Right atrium auricular region (tissue), 2 donors: ENCODE results near the gene SLC6A1. TPM values are rescaled to one million over a fixed set of nuclear protein-coding genes. Genes with fewer than 3 reads are reported as not detected.

Experiments
- DNase-seq: peaks from one replicate; pipeline ENCODE4 v3.0.0-alpha.2; 2019; ENCODE audit warnings: low spot score
- H3K27ac ChIP-seq, 2 donors: fragments of 200-600 bp; sonication (generic); 1 replicate in 1 of 2; 2 replicates in 1 of 2; pipeline ENCODE4 v1.5.1; 2016 to 2019
- H3K27me3 ChIP-seq, 2 donors: fragments of 200-600 bp; sonication (generic); one replicate each; pipeline versions ENCODE4 v1.5.1 to v1.6.0; 2017 to 2019
- H3K36me3 ChIP-seq: fragments of 200-600 bp; sonication (generic); one replicate; pipeline ENCODE4 v1.5.1; 2016
- H3K4me1 ChIP-seq, 2 donors: fragments of 200-600 bp; sonication (generic); one replicate each; pipeline versions ENCODE4 v1.5.1 to v1.6.0; 2017 to 2019
- H3K4me3 ChIP-seq, 2 donors: fragments of 200-600 bp; sonication (generic); 1 replicate in 1 of 2; 2 replicates in 1 of 2; pipeline ENCODE4 v1.5.1; 2017 to 2019; ENCODE audit warnings: mild to moderate bottlenecking in 1 of 2, moderate library complexity in 1 of 2
- H3K9me3 ChIP-seq, 2 donors: fragments of 200-600 bp; sonication (generic); one replicate each; pipeline ENCODE4 v1.5.1; 2019
- total RNA-seq, 2 donors: library from RNA; depleted of rRNA; stranded (reverse); fragments of >200 nt; gene quantifications; one replicate each; pipeline ENCODE4 v1.1.0, GENCODE V29; 2016
- TF ChIP-seq, protein P1 (sequence below), 2 donors: fragments of 200-600 bp; sonication (generic); IDR thresholded peaks; one replicate each; pipeline ENCODE4 v1.5.1; 2019; ENCODE audit warnings: antibody characterized with exemption in 2 of 2

Gene SLC6A1
- total RNA-seq, 2 donors from 2014 or later: 1.3 to 4.1 TPM

DNA sequence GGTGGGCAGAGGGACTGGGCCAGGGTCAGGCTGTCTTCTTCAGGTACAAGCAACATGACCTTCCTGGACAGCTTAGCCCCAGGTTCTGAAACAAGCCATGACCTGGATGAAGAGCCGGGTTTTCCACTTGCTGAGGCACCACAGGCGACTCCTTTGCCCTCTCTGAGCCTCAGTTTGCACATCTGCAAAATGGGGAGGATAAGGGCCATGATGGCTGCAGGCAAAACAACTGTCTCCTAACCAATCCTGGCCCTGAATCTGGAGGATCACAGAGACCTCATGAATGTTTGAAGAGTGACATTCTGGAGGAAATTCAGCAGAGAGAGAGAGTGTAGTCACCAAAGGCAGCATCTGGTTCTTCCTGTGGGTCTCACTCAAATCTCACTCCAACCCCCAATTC is 8.0 kb downstream of the SLC6A1 start:
- no peak for DNase-seq
- Histone ChIP-seq H3K27me3 (no peaks in the 10 kb centered on the region), H3K4me3 (no peak overlapping the region), H3K4me1 (no peaks in the 10 kb centered on the region), H3K27ac (no peak overlapping the region), H3K36me3 (no peaks in the 10 kb centered on the region), H3K9me3 (no peaks in the 10 kb centered on the region)
- TF ChIP-seq, protein P1, sequence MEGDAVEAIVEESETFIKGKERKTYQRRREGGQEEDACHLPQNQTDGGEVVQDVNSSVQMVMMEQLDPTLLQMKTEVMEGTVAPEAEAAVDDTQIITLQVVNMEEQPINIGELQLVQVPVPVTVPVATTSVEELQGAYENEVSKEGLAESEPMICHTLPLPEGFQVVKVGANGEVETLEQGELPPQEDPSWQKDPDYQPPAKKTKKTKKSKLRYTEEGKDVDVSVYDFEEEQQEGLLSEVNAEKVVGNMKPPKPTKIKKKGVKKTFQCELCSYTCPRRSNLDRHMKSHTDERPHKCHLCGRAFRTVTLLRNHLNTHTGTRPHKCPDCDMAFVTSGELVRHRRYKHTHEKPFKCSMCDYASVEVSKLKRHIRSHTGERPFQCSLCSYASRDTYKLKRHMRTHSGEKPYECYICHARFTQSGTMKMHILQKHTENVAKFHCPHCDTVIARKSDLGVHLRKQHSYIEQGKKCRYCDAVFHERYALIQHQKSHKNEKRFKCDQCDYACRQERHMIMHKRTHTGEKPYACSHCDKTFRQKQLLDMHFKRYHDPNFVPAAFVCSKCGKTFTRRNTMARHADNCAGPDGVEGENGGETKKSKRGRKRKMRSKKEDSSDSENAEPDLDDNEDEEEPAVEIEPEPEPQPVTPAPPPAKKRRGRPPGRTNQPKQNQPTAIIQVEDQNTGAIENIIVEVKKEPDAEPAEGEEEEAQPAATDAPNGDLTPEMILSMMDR (IDR thresholded peaks at IDR 0.05): no peak

DNA sequence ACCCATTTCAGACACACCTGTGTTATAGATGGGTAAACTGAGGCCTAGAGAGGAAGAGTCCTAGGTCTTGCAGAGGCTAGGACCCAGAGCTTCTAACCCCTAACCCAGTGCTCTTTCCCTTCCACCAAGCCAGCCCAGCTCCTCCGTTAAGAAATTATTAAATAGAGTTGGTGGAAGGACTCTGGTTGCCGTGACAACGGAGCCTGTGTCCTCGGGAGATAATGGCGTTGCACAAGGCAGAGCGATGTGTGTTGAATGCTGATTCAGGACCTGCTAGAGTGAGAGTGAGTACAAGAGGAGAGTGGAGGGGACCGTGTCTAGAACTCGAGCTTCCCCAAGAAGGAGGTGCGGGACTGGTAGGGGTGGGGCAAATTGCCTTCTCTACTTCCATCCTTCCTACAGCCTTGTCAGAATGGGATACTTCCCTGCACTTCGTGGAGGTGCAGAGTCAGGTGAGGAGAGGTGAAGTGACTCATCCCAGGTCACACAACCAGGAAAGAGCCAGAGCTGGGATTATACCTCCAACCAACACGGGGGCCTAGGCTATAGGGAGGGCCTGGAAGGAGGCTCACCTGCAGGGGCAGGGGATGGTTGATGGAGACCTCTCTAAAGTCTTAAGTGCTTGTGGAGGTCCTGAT is 8.6 kb downstream of the SLC6A1 start:
- DNase-seq: no peak
- Histone ChIP-seq H3K4me1 (no peaks in the 10 kb centered on the region), H3K9me3 (no peaks in the 10 kb centered on the region), H3K27ac (no peak overlapping the region), H3K36me3 (no peaks in the 10 kb centered on the region), H3K27me3 (no peaks in the 10 kb centered on the region), H3K4me3 (no peak overlapping the region)
- TF ChIP-seq, protein P1 (IDR thresholded peaks at IDR 0.05): no peak

DNA sequence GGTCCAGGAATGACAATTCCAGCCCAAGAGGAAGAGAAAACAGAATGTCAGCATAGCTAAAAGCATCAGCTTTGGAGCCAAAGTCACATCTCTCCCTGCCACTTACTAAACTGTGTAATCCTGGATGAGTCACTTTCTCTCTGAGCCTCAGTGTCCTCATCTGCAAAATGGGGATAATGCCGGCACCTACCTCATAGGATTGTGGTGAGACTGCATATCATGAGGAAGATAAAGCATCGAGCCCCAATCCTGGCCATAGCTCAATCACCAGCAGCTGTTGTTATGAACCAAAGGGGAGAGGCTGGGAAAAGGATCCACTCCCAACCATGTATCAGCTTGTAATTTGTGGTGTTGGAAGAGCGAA is 9.1 kb downstream of the SLC6A1 start:
- no peaks in the 10 kb centered on the region for H3K9me3 ChIP-seq
- H3K27me3 ChIP-seq: no peaks in the 10 kb centered on the region
- no peak for DNase-seq
- H3K36me3 ChIP-seq: no peaks in the 10 kb centered on the region
- no peaks in the 10 kb centered on the region for H3K4me1 ChIP-seq
- no peak overlapping the region for H3K4me3 ChIP-seq
- H3K27ac ChIP-seq: no peak overlapping the region
- TF ChIP-seq, protein P1 (IDR thresholded peaks at IDR 0.05): no peak

DNA sequence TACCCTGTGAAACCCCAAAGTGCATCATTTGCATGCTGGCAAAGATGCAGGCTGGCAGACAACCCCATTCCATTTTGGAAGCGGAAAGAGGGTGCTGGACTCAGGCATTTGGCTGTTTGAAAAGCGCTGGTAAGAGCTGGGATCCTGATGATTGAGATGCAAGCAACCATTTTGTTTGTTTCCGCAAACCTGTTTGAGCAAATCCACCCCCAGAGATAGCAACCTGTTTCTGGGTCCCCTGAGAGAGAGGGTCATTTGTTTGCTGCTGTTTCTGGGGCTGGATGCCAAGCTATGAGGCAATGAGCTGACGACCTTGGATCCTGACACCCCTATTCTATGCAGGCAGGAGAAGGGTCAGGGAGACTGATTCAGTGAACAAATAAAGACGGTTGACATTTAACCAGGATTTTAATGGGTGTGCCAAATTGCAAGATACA is 9.8 kb downstream of the SLC6A1 start:
- Histone ChIP-seq H3K4me1 (no peaks in the 10 kb centered on the region), H3K36me3 (no peaks in the 10 kb centered on the region), H3K27ac (no peak overlapping the region), H3K9me3 (no peaks in the 10 kb centered on the region), H3K4me3 (no peak overlapping the region), H3K27me3 (no peaks in the 10 kb centered on the region)
- DNase-seq: no peak
- TF ChIP-seq, protein P1 (IDR thresholded peaks at IDR 0.05): no peak

DNA sequence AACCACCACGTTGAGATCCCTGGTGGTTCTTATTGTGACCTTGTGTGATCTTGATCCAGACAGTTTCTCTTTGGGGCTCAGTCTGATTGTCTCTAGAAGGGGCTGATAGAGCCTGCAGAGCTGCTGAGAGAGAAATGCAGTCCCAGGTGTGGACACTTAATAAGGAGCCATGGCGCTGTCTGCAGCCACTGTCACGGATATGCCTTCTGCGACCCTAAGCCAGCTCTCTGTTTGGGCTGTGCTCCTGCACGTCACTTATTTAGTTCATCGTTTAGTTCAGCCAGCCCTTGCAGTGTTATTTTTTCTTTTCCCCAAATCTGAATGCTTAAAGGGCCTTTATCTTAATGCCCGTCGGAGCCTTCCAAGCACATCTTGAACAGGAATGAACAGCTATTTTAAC is 12.0 kb downstream of the SLC6A1 start:
- TF ChIP-seq, protein P1 (IDR thresholded peaks at IDR 0.05): no peak
- no peaks in the 10 kb centered on the region for H3K27me3 ChIP-seq
- H3K36me3 ChIP-seq: no peaks in the 10 kb centered on the region
- no peak for DNase-seq
- no peaks in the 10 kb centered on the region for H3K4me1 ChIP-seq
- H3K9me3 ChIP-seq: no peaks in the 10 kb centered on the region
- no peak overlapping the region for H3K4me3 ChIP-seq
- H3K27ac ChIP-seq: no peak overlapping the region

DNA sequence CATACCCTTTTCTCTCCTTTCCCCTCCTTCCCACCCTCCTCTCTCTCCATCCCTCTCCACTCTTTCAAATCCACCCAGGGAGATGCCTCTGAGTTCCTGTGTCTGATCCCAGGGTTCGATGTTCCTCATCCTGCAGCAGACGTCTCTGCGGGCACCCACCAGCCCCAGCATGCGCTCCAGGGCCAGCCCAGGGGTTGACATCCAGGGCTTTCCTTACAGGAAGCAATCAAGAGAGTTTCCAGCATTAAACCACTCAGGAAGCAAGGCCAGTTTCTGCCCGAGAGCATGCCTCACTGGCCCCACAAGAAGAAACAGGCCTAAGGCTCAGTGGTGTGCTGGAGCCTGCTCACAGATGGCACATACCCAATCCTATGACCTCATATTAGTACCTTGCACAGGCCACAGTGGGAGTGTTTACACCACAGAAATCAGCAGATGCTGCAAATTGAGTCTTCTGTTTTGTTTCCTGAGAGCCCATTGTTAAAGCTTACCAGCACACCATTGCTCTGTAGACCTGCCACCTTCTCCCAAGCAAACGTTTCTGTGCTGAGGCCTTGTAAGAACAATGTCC is 13.2 kb downstream of the SLC6A1 start:
- no peaks in the 10 kb centered on the region for H3K27me3 ChIP-seq
- no peaks in the 10 kb centered on the region for H3K36me3 ChIP-seq
- H3K9me3 ChIP-seq: no peaks in the 10 kb centered on the region
- no peak overlapping the region for H3K27ac ChIP-seq
- no peak overlapping the region for H3K4me3 ChIP-seq
- DNase-seq: no peak
- H3K4me1 ChIP-seq: no peaks in the 10 kb centered on the region
- TF ChIP-seq, protein P1 (IDR thresholded peaks at IDR 0.05): no peak
